Measurements from ENCODE around the gene SCIN. TPM values are rescaled to one million over a fixed set of nuclear protein-coding genes. Genes with fewer than 3 reads are reported as not detected.

SCIN gene
- total RNA-seq, 3 donors from 2014 or later (not counting 1 experiment from before 2014, with no cell fraction given) = 0.08 TPM; not detected in 2

DNA sequence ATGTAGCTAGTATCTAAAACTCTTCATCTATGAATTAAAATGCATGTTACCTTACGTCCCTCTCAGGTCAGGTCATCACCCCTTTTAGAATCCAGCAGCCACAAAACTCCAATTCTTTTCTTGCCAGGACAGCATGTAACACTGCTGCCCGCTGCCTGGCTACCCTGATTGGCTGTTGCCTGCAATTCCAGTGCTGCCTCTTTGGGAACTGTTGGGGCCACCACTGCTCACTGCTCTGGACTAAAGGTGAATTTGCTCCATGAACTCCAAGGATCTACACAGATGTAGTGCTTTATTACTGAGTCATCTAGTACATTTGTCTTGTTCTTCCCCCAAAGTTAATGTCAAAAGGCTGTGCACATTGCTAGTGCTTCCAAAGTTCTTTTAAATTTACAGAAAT lies 40.4 kb downstream of the SCIN start:
- WGBS (ENCODE audit: insufficient coverage) = 78% methylated on average over 2 of the region's 2 CpGs
- H3K9me3 ChIP-seq (ENCODE audit: control insufficient read depth, insufficient read depth, low read length) = no peaks in the 10 kb centered on the region
- ATAC-seq (no peak), DNase-seq (no peak)
- Mint-ChIP-seq H3K4me3 (no peak overlapping the region), H3K36me3 (no peaks in the 10 kb centered on the region), H3K9me3 (no peaks in the 10 kb centered on the region), H3K4me1 (no peaks in the 10 kb centered on the region), H3K27ac (no peak overlapping the region), H3K27me3 (ENCODE audit: low read depth in 2 of 2) (no peaks in the 10 kb centered on the region)
- H3K4me1 ChIP-seq (ENCODE audit: control insufficient read depth, insufficient read depth, low read length) = no peaks in the 10 kb centered on the region
- intact Hi-C loops (cut with micrococcal nuclease) = no loop called here
- H3K36me3 ChIP-seq (ENCODE audit: control insufficient read depth, insufficient read depth, low read length) = no peaks in the 10 kb centered on the region
- no peaks in the 10 kb centered on the region for H3K27me3 ChIP-seq (ENCODE audit: control insufficient read depth, insufficient read depth, low read length)
- TF ChIP-seq, protein P1, sequence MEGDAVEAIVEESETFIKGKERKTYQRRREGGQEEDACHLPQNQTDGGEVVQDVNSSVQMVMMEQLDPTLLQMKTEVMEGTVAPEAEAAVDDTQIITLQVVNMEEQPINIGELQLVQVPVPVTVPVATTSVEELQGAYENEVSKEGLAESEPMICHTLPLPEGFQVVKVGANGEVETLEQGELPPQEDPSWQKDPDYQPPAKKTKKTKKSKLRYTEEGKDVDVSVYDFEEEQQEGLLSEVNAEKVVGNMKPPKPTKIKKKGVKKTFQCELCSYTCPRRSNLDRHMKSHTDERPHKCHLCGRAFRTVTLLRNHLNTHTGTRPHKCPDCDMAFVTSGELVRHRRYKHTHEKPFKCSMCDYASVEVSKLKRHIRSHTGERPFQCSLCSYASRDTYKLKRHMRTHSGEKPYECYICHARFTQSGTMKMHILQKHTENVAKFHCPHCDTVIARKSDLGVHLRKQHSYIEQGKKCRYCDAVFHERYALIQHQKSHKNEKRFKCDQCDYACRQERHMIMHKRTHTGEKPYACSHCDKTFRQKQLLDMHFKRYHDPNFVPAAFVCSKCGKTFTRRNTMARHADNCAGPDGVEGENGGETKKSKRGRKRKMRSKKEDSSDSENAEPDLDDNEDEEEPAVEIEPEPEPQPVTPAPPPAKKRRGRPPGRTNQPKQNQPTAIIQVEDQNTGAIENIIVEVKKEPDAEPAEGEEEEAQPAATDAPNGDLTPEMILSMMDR (IDR thresholded peaks at IDR 0.05) = no peak
- no peak overlapping the region for H3K4me3 ChIP-seq (ENCODE audit: low read length)
- no peak overlapping the region for H3K27ac ChIP-seq (ENCODE audit: low read length)

DNA sequence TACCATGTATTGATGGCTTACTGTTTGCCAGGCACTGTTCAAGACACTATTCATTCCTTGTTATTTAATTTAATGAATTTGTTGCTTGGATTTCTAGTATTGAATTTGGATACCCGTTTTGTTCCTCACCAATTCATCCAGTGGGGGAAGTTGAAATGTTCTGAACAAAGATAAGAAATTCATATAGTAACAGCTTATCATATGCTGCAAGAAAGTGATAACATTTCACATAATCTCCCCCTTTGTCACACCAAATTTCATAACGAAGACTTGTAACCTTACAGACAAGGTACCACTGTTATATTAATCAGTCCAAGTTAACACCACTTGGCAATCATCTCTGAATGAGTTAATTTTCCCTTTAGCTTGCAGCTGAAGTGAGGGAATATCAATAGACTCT lies 42.1 kb downstream of the SCIN start:
- Mint-ChIP-seq H3K27me3 (ENCODE audit: low read depth in 2 of 2) (no peaks in the 10 kb centered on the region), H3K4me1 (no peaks in the 10 kb centered on the region), H3K4me3 (no peak overlapping the region), H3K36me3 (no peaks in the 10 kb centered on the region), H3K9me3 (no peaks in the 10 kb centered on the region), H3K27ac (no peak overlapping the region)
- H3K36me3 ChIP-seq (ENCODE audit: control insufficient read depth, insufficient read depth, low read length) = no peaks in the 10 kb centered on the region
- H3K4me1 ChIP-seq (ENCODE audit: control insufficient read depth, insufficient read depth, low read length) = no peaks in the 10 kb centered on the region
- 89% methylated on average over 1 of the region's 2 CpGs for WGBS (ENCODE audit: insufficient coverage)
- TF ChIP-seq, protein P1 (IDR thresholded peaks at IDR 0.05) = no peak
- ATAC-seq = no peak
- intact Hi-C loops (cut with micrococcal nuclease) = no loop called here
- H3K27me3 ChIP-seq (ENCODE audit: control insufficient read depth, insufficient read depth, low read length) = no peaks in the 10 kb centered on the region
- H3K4me3 ChIP-seq (ENCODE audit: low read length) = no peak overlapping the region
- H3K27ac ChIP-seq (ENCODE audit: low read length) = no peak overlapping the region
- DNase-seq = no peak
- no peaks in the 10 kb centered on the region for H3K9me3 ChIP-seq (ENCODE audit: control insufficient read depth, insufficient read depth, low read length)

DNA sequence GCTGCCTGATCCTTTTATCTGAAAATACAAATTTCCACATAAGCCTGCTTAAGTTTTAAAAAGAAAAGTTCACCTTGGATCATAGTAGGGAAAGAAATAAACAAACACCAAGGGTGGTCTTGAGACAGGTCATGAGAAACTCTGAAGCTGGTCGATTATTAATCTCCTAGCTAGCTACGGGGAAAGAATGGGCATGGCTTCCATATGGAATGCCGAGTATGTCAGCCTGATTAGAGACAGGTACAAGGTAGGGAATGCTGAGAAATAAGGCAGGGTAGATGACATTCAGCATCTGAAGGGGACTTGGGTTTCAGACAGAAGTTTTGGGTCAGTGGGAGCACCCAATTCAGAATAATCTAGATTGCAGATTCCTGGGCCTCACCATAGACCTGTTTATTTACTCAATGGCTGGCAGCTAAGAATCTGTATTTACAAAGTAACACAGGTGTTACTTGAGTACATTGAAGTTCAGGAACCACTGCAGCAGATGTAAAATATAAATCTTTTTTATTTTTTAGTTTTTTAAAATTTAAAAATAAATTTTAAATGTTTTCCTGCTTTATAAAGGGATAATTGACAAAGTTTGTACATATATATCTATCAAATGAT lies 49.0 kb downstream of the SCIN start:
- WGBS (ENCODE audit: insufficient coverage) = 84% methylated on average over 3 of the region's 3 CpGs
- Histone ChIP-seq H3K27me3 (ENCODE audit: control insufficient read depth, insufficient read depth, low read length) (no peaks in the 10 kb centered on the region), H3K4me3 (ENCODE audit: low read length) (no peak overlapping the region), H3K9me3 (ENCODE audit: control insufficient read depth, insufficient read depth, low read length) (no peaks in the 10 kb centered on the region), H3K27ac (ENCODE audit: low read length) (no peak overlapping the region), H3K4me1 (ENCODE audit: control insufficient read depth, insufficient read depth, low read length) (no peaks in the 10 kb centered on the region), H3K36me3 (ENCODE audit: control insufficient read depth, insufficient read depth, low read length) (no peaks in the 10 kb centered on the region)
- H3K27ac Mint-ChIP-seq = no peak overlapping the region
- H3K36me3 Mint-ChIP-seq = no peaks in the 10 kb centered on the region
- intact Hi-C loops (cut with micrococcal nuclease) = no loop called here
- peaks cover 0 to 4% of the 10 kb centered on the region in 2 donors for H3K27me3 Mint-ChIP-seq (ENCODE audit: low read depth in 2 of 2)
- TF ChIP-seq, protein P1 (IDR thresholded peaks at IDR 0.05) = no peak
- DNase-seq (no peak), ATAC-seq (no peak)
- H3K4me1 Mint-ChIP-seq = no peaks in the 10 kb centered on the region
- no peaks in the 10 kb centered on the region for H3K9me3 Mint-ChIP-seq
- no peak overlapping the region for H3K4me3 Mint-ChIP-seq

DNA sequence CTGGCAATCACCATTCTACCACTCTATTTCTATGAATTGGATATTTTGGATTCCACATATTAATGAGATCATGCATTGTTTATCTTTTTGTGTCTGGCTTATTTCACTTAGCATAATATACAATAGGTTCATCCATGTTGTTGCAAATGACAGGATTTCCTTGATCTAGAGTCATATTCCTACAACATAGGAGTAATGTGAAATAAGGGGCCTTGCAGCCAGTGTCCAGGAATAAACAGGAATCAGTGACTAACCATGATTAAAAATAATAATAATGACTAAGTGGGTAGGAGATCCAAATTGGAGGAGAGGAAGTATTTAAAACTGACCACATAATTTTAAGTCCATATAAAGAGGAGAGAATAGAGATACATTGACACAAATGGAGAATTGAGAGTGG lies 49.9 kb downstream of the SCIN start:
- no peaks in the 10 kb centered on the region for H3K36me3 ChIP-seq (ENCODE audit: control insufficient read depth, insufficient read depth, low read length)
- H3K4me1 ChIP-seq (ENCODE audit: control insufficient read depth, insufficient read depth, low read length) = no peaks in the 10 kb centered on the region
- TF ChIP-seq, protein P1 (IDR thresholded peaks at IDR 0.05) = no peak
- H3K9me3 ChIP-seq (ENCODE audit: control insufficient read depth, insufficient read depth, low read length) = no peaks in the 10 kb centered on the region
- DNase-seq = no peak
- Mint-ChIP-seq H3K27me3 (ENCODE audit: low read depth in 2 of 2) (peaks cover 0 to 4% of the 10 kb centered on the region in 2 donors), H3K27ac (no peak overlapping the region), H3K9me3 (no peaks in the 10 kb centered on the region), H3K4me1 (no peaks in the 10 kb centered on the region), H3K4me3 (no peak overlapping the region), H3K36me3 (no peaks in the 10 kb centered on the region)
- intact Hi-C loops (cut with micrococcal nuclease) = no loop called here
- no peak overlapping the region for H3K4me3 ChIP-seq (ENCODE audit: low read length)
- H3K27me3 ChIP-seq (ENCODE audit: control insufficient read depth, insufficient read depth, low read length) = no peaks in the 10 kb centered on the region
- no peak overlapping the region for H3K27ac ChIP-seq (ENCODE audit: low read length)
- ATAC-seq = no peak
